IMR-90 (cell line): ENCODE results near the gene NOXA1. TPM values are rescaled to one million over a fixed set of nuclear protein-coding genes. Genes with fewer than 3 reads are reported as not detected.

ENCODE experiments used
- ATAC-seq: fragments of 200-7000 bp; cut with Tn5 transposase; 2 replicates; pipeline ENCODE4 v1.9.1; 2020; ENCODE audit warnings: low read depth, mild to moderate bottlenecking, moderate library complexity
- BruUV-seq: library from RNA; stranded (reverse); fragments of 400-500 nt; replicated peaks from 2 replicates; lab custom pipeline; 2021; lab: Mats Ljungman, UMichigan
- CTCF ChIA-PET: fragments of 300-600 bp; formaldehyde crosslinking; extraction: SDS; loops from one replicate; lab custom pipeline; 2021; ENCODE audit warnings: antibody characterized with exemption; lab: Yijun Ruan, JAX
- POLR2A ChIA-PET: fragments of 300-600 bp; sonication (Branson Sonifier 250); formaldehyde crosslinking; loops from one replicate; lab custom pipeline; 2022; ENCODE audit warnings: antibody characterized with exemption; ENCODE audit not compliant: unreplicated experiment; lab: Charles Lee
- DNase-seq: peaks from one replicate; pipeline ENCODE4 v3.0.0; 2013
- H2AFZ ChIP-seq: replicated peaks from 2 replicates; pipeline ENCODE3; 2013; ENCODE audit warnings: low read length, mild to moderate bottlenecking; ENCODE audit not compliant: poor library complexity
- H2AK5ac ChIP-seq: 2 replicates; pipeline ENCODE4 v1.6.1; 2013; ENCODE audit warnings: low read depth, low read length, inconsistent platforms
- H2AK9ac ChIP-seq: replicated peaks from 2 replicates; pipeline ENCODE3; 2013; ENCODE audit warnings: mild to moderate bottlenecking, low read depth, low read length, moderate library complexity; ENCODE audit not compliant: poor library complexity
- H2BK120ac ChIP-seq: 2 replicates; pipeline ENCODE4 v1.6.1; 2013; ENCODE audit warnings: low read depth, low read length, inconsistent platforms
- H2BK15ac ChIP-seq: 3 replicates; pipeline ENCODE4 v1.6.1; 2013; ENCODE audit warnings: low read depth, low read length, inconsistent platforms
- H2BK20ac ChIP-seq: 2 replicates; pipeline ENCODE4 v1.6.1; 2013; ENCODE audit warnings: low read depth, mild to moderate bottlenecking, inconsistent platforms, low read length, moderate library complexity
- H2BK5ac ChIP-seq: 2 replicates; pipeline ENCODE4 v1.6.1; 2013; ENCODE audit warnings: mild to moderate bottlenecking, low read depth, low read length, inconsistent platforms; ENCODE audit not compliant: poor library complexity, severe bottlenecking
- H3K14ac ChIP-seq: replicated peaks from 2 replicates; pipeline ENCODE4 v1.6.1; 2013; ENCODE audit warnings: low read depth, low read length, inconsistent platforms
- H3K18ac ChIP-seq: 2 replicates; pipeline ENCODE4 v1.6.1; 2013; ENCODE audit warnings: low read depth, low read length, control low read depth
- H3K23ac ChIP-seq: 2 replicates; pipeline ENCODE4 v1.6.1; 2013; ENCODE audit warnings: low read depth, low read length, inconsistent platforms
- H3K27ac ChIP-seq: 2 replicates; pipeline ENCODE4 v1.5.1; 2013; ENCODE audit warnings: mild to moderate bottlenecking, control low read depth, low read length; ENCODE audit not compliant: insufficient read depth
- H3K27me3 ChIP-seq: 2 replicates; pipeline ENCODE4 v1.6.1; 2013; ENCODE audit warnings: low read length; ENCODE audit not compliant: control insufficient read depth, insufficient read depth
- H3K36me3 ChIP-seq: 2 replicates; pipeline ENCODE4 v1.6.1; 2013; ENCODE audit warnings: low read length, mixed read lengths; ENCODE audit not compliant: control insufficient read depth, insufficient read depth
- H3K4ac ChIP-seq: 2 replicates; pipeline ENCODE4 v1.6.1; 2013; ENCODE audit warnings: low read depth, low read length, inconsistent platforms
- H3K4me1 ChIP-seq: 2 replicates; pipeline ENCODE4 v1.6.1; 2013; ENCODE audit warnings: low read length, mixed read lengths; ENCODE audit not compliant: control insufficient read depth, insufficient read depth
- H3K4me2 ChIP-seq: 2 replicates; pipeline ENCODE4 v1.6.1; 2013; ENCODE audit warnings: low read depth, mild to moderate bottlenecking, control low read depth, low read length, moderate library complexity
- H3K4me3 ChIP-seq: 2 replicates; pipeline ENCODE4 v1.5.1; 2013; ENCODE audit warnings: low read depth, mild to moderate bottlenecking, control low read depth, low read length, moderate library complexity; ENCODE audit not compliant: insufficient read depth
- H3K56ac ChIP-seq: 2 replicates; pipeline ENCODE4 v1.6.1; 2013; ENCODE audit warnings: low read length, inconsistent platforms; ENCODE audit not compliant: insufficient read depth; ENCODE audit errors: extremely low read depth
- H3K79me1 ChIP-seq, 2 experiments: 2 replicates each; pipeline ENCODE4 v1.6.1; 2013; ENCODE audit warnings: low read length in 2 of 2, inconsistent platforms in 1 of 2, low read depth in 1 of 2
- H3K9ac ChIP-seq: 2 replicates; pipeline ENCODE4 v1.6.1; 2013; ENCODE audit warnings: low read depth, low read length, control low read depth
- H3K9me1 ChIP-seq: 2 replicates; pipeline ENCODE4 v1.6.1; 2013; ENCODE audit warnings: low read length, inconsistent platforms; ENCODE audit not compliant: insufficient read depth
- H3K9me3 ChIP-seq: 2 replicates; pipeline ENCODE4 v1.6.1; 2013; ENCODE audit warnings: low read length; ENCODE audit not compliant: control insufficient read depth, insufficient read depth
- H4K20me1 ChIP-seq: 2 replicates; pipeline ENCODE4 v1.6.1; 2013; ENCODE audit warnings: low read length, inconsistent platforms; ENCODE audit not compliant: insufficient read depth
- H4K5ac ChIP-seq: 2 replicates; pipeline ENCODE4 v1.6.1; 2013; ENCODE audit warnings: mild to moderate bottlenecking, low read depth, low read length, control low read depth
- H4K8ac ChIP-seq, 2 experiments: 2 replicates each; pipeline ENCODE4 v1.6.1; 2013; ENCODE audit warnings: low read depth in 2 of 2, low read length in 2 of 2, control low read depth in 1 of 2, inconsistent platforms in 1 of 2
- H4K91ac ChIP-seq: 2 replicates; pipeline ENCODE4 v1.6.1; 2013; ENCODE audit warnings: low read depth, low read length, inconsistent platforms; ENCODE audit not compliant: insufficient read depth
- CHD1 ChIP-seq: IDR thresholded peaks from 2 replicates; pipeline ENCODE4 v1.6.1; 2012; ENCODE audit warnings: low read depth, low read length, improper control_type of control experiment
- MAZ ChIP-seq: IDR thresholded peaks from 2 replicates; pipeline ENCODE4 v1.6.1; 2012; ENCODE audit warnings: low read depth, mild to moderate bottlenecking, low read length, improper control_type of control experiment, moderate library complexity, borderline replicate concordance
- POLR2A ChIP-seq: IDR thresholded peaks from 2 replicates; pipeline ENCODE4 v1.6.1; 2012; ENCODE audit warnings: mild to moderate bottlenecking, low read depth, low read length
- SMC3 ChIP-seq: fragments of 150-350 bp; IDR thresholded peaks from 2 replicates; pipeline ENCODE4 v1.6.1; 2016; ENCODE audit warnings: low read depth, mild to moderate bottlenecking, antibody characterized with exemption, low read length, moderate library complexity
- WGBS, 2 experiments: methylation state at CpG; one replicate each; pipeline versions ENCODE4 v1.1.5 to v1.1.7; 2013; ENCODE audit warnings: missing lambda C conversion rate in 2 of 2; ENCODE audit not compliant: insufficient read length in 1 of 2; ENCODE audit errors: extremely low coverage in 2 of 2; 5-methylcytosine and 5-hydroxymethylcytosine counted together
- dilution Hi-C: fragments of 300-500 bp; cut with HindIII; formaldehyde crosslinking; loops from one replicate; pipeline ENCODE4 v1.14.3; 2018; ENCODE audit warnings: low sequenced_read_pairs; ENCODE audit not compliant: unreplicated experiment
- in situ Hi-C: fragments of 300-500 bp; cut with MboI; formaldehyde crosslinking; loops from 3 replicates; pipeline ENCODE4 v1.14.3; 2019; ENCODE audit warnings: low sequenced_read_pairs, inconsistent platforms, mixed read lengths
- intact Hi-C: fragments of 100-400 bp; cut with micrococcal nuclease; formaldehyde crosslinking; loops from 2 replicates; pipeline ENCODE4 v1.10.0; 2022
- polyA plus RNA-seq, 3 experiments: library from polyadenylated mRNA; depleted of rRNA; stranded (reverse); fragments of >200 nt; gene quantifications; 2 replicates each; pipeline ENCODE4 v1.2.3, GENCODE V29; 2012; ENCODE audit warnings: low replicate concordance in 1 of 3
- total RNA-seq: library from RNA; depleted of rRNA; stranded (reverse); fragments of >200 nt; gene quantifications from 2 replicates; pipeline ENCODE4 v1.2.3, GENCODE V29; 2012

NOXA1 gene
- total and polyA plus RNA-seq, 2 of the 4 experiments (the other 2 are of a cell fraction) = 0.17 TPM; not detected in 1

- no peak overlapping the region for H2BK5ac ChIP-seq
- peaks cover 6% of the 10 kb centered on the region; the same call in 1 of the 2 replicates for H3K9me1 ChIP-seq
- H3K4ac ChIP-seq = no peak overlapping the region
- no peak overlapping the region for H3K23ac ChIP-seq
- ATAC-seq (no peak), DNase-seq (no peak)
- no peak overlapping the region for H2BK120ac ChIP-seq
- in situ Hi-C loops = no loop called here
- peaks cover 13% of the 10 kb centered on the region for H3K27me3 ChIP-seq
- no peak overlapping the region for H2BK20ac ChIP-seq
- H2BK15ac ChIP-seq = no peak overlapping the region
- no peaks in the 10 kb centered on the region for H3K36me3 ChIP-seq
- no peak overlapping the region for H2AFZ ChIP-seq
- H3K4me3 ChIP-seq = no peak overlapping the region
- H4K8ac ChIP-seq = no peak overlapping the region
- ChIA-PET CTCF (no interaction called here), POLR2A (no interaction called here)
- H3K9ac ChIP-seq = no peak overlapping the region
- no peak overlapping the region for H3K14ac ChIP-seq
- peaks cover 16% of the 10 kb centered on the region for H3K9me3 ChIP-seq
- H2AK9ac ChIP-seq = no peak overlapping the region
- H4K5ac ChIP-seq = no peak overlapping the region
- no peak overlapping the region for H3K18ac ChIP-seq
- intact Hi-C loops = no loop called here
- dilution Hi-C loops = no loop called here
- peaks cover 2% of the 10 kb centered on the region; the same call in 1 of the 2 replicates for H3K4me1 ChIP-seq
- TF ChIP-seq MAZ = no peak
- no peak for TF ChIP-seq CHD1
- TF ChIP-seq SMC3 = no peak
- TF ChIP-seq POLR2A = no peak
- no peak overlapping the region for H3K4me2 ChIP-seq
- H3K56ac ChIP-seq = no peak overlapping the region
- BruUV-seq = no TSS peak
- 74% methylated on average over 3 of the region's 11 CpGs; no CpG with 5 or more reads in 1 of the 2 experiments for WGBS, 2 experiments
- H3K79me1 ChIP-seq = no peaks in the 10 kb centered on the region
- no peak overlapping the region for H3K27ac ChIP-seq
- H4K20me1 ChIP-seq = no peaks in the 10 kb centered on the region
- no peak overlapping the region for H2AK5ac ChIP-seq
- H4K91ac ChIP-seq = no peak overlapping the region
These were observed 53.7 kb downstream of the NOXA1 start for GRCh38 chr9:137476856-137477255.
